NT2/D1 (cell line): ENCODE results near the gene DDB1.

Experiments used
- DNase-seq: peaks from one replicate; pipeline ENCODE4 v3.0.0-alpha.2; 2011; ENCODE audit warnings: low read depth, low spot score
- H3K27me3 ChIP-seq: 2 replicates; pipeline ENCODE4 v1.6.0; 2011; ENCODE audit warnings: mild to moderate bottlenecking; ENCODE audit not compliant: insufficient read length, insufficient read depth
- H3K36me3 ChIP-seq: 2 replicates; pipeline ENCODE4 v1.6.1; 2011; ENCODE audit warnings: mild to moderate bottlenecking, low read length, mixed read lengths; ENCODE audit not compliant: insufficient read depth, insufficient read length
- H3K4me1 ChIP-seq: 2 replicates; pipeline ENCODE4 v1.5.1; 2011; ENCODE audit not compliant: insufficient read depth, insufficient read length
- H3K4me3 ChIP-seq: 2 replicates; pipeline ENCODE4 v1.5.1; 2011; ENCODE audit warnings: low read depth; ENCODE audit not compliant: insufficient read length
- H3K9ac ChIP-seq: 2 replicates; pipeline ENCODE4 v1.6.0; 2011; ENCODE audit warnings: low read depth; ENCODE audit not compliant: insufficient read length
- H3K9me3 ChIP-seq: 2 replicates; pipeline ENCODE4 v1.5.1; 2011; ENCODE audit warnings: mild to moderate bottlenecking, low read length; ENCODE audit not compliant: insufficient read depth
- SUZ12 ChIP-seq: IDR thresholded peaks from 2 replicates; pipeline ENCODE4 v1.6.1; 2011; ENCODE audit not compliant: insufficient read length, insufficient read depth; ENCODE audit errors: extremely low read depth
- YY1 ChIP-seq: IDR thresholded peaks from 2 replicates; pipeline ENCODE4 v1.6.1; 2011; ENCODE audit not compliant: insufficient read length, insufficient read depth
- ZNF274 ChIP-seq: IDR thresholded peaks from 2 replicates; pipeline ENCODE4 v1.6.1; 2011; ENCODE audit warnings: mild to moderate bottlenecking, low read depth, low read length

DDB1 gene

GRCh38 chr11:61292356-61292755 is 40.5 kb downstream of the DDB1 start:
- TF ChIP-seq SUZ12 (no peak), ZNF274 (no peak)
- peaks cover 12% of the 10 kb centered on the region for H3K4me1 ChIP-seq
- H3K9me3 ChIP-seq = no peaks in the 10 kb centered on the region
- H3K4me3 ChIP-seq = no peak overlapping the region
- H3K36me3 ChIP-seq = peaks cover 21% of the 10 kb centered on the region
- peaks cover 13% of the 10 kb centered on the region for H3K27me3 ChIP-seq
- DNase-seq = no peak
- H3K9ac ChIP-seq = no peak overlapping the region

GRCh38 chr11:61290905-61291690 is 41.8 kb downstream of the DDB1 start:
- H3K36me3 ChIP-seq = peaks cover 25% of the 10 kb centered on the region
- no peak overlapping the region for H3K4me3 ChIP-seq
- TF ChIP-seq SUZ12 (no peak), ZNF274 (no peak), YY1 (no peak)
- peaks cover 13% of the 10 kb centered on the region for H3K27me3 ChIP-seq
- DNase-seq = no peak
- peaks cover 8% of the 10 kb centered on the region for H3K4me1 ChIP-seq
- H3K9me3 ChIP-seq = no peaks in the 10 kb centered on the region
- no peak overlapping the region for H3K9ac ChIP-seq

- TF ChIP-seq ZNF274 = no peak
- no peak for TF ChIP-seq SUZ12
- no peak for TF ChIP-seq YY1
- H3K4me1 ChIP-seq = peaks cover 5% of the 10 kb centered on the region
- no peak overlapping the region for H3K9ac ChIP-seq
- no peak overlapping the region for H3K4me3 ChIP-seq
- no peak for DNase-seq
- no peaks in the 10 kb centered on the region for H3K9me3 ChIP-seq
- peaks cover 59% of the 10 kb centered on the region for H3K36me3 ChIP-seq
- H3K27me3 ChIP-seq = peaks cover 7% of the 10 kb centered on the region
Measured at GRCh38 chr11:61287338-61287977, 45.4 kb downstream of the DDB1 start.

- Histone ChIP-seq H3K9me3 (no peaks in the 10 kb centered on the region), H3K9ac (no peak overlapping the region), H3K27me3 (peaks cover 13% of the 10 kb centered on the region), H3K4me1 (peaks cover 17% of the 10 kb centered on the region), H3K4me3 (no peak overlapping the region), H3K36me3 (peaks cover 68% of the 10 kb centered on the region)
- DNase-seq = no peak
- TF ChIP-seq ZNF274 = no peak
- TF ChIP-seq YY1 = no peak
- no peak for TF ChIP-seq SUZ12
Measured at GRCh38 chr11:61283613-61284012, 49.3 kb downstream of the DDB1 start.

- H3K4me1 ChIP-seq = peaks cover 27% of the 10 kb centered on the region
- peaks cover 56% of the 10 kb centered on the region for H3K36me3 ChIP-seq
- H3K9ac ChIP-seq = peak overlapping the region; percentile 61
- H3K27me3 ChIP-seq = peaks cover 13% of the 10 kb centered on the region
- TF ChIP-seq ZNF274 (no peak), YY1 (no peak), SUZ12 (no peak)
- no peak overlapping the region for H3K4me3 ChIP-seq
- H3K9me3 ChIP-seq = no peaks in the 10 kb centered on the region
- peak; percentile 50 for DNase-seq
Measured at GRCh38 chr11:61281581-61282250, 51.2 kb downstream of the DDB1 start.

GRCh38 chr11:61280883-61281580 is 51.9 kb downstream of the DDB1 start:
- DNase-seq = no peak
- no peak overlapping the region for H3K4me3 ChIP-seq
- no peak for TF ChIP-seq ZNF274
- no peak for TF ChIP-seq YY1
- no peak for TF ChIP-seq SUZ12
- peak overlapping the region; percentile 59 for H3K9ac ChIP-seq
- H3K4me1 ChIP-seq = peaks cover 27% of the 10 kb centered on the region
- no peaks in the 10 kb centered on the region for H3K9me3 ChIP-seq
- H3K36me3 ChIP-seq = peaks cover 52% of the 10 kb centered on the region
- H3K27me3 ChIP-seq = peaks cover 13% of the 10 kb centered on the region
